GM18517 (cell line): Measurements from ENCODE around the gene NUAK2.

Source experiments
- ATAC-seq: cut with Tn5 transposase; IDR thresholded peaks from one replicate; pipeline ENCODE4 v1.9.1; 2021; ENCODE audit warnings: mild to moderate bottlenecking, moderate library complexity; ENCODE audit not compliant: unreplicated experiment

NUAK2 gene

GRCh38 chr1:205258719-205259118 lies 62.8 kb downstream of the NUAK2 start:
- no peak for ATAC-seq

DNA sequence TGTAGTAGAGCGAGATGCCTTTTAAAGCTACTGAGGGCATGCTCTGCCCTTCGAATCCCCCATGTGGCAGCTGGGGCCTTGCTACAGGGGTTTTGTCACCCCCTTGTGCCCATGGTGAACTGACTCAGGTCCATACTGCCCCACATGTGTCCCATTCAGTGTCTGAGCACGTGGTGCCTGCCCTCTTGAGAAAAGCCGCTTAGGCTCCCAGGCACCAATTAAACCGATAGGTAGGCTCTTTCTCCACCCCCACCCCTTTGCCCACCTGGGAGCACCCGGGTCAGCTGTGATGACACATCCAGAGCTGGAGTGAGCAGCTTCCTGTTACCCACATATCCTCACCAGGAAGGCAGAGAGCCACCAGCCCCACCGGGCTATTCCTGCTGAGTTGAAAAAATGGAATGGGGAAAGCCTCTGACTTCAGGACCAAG lies 63.3 kb downstream of the NUAK2 start:
- no peak for ATAC-seq

- no peak for ATAC-seq
These were observed 63.8 kb downstream of the NUAK2 start for GRCh38 chr1:205257735-205258134.

- no peak for ATAC-seq
These were observed 64.5 kb downstream of the NUAK2 start for GRCh38 chr1:205256951-205257625.

GRCh38 chr1:205255941-205256780 lies 65.4 kb downstream of the NUAK2 start:
- no peak for ATAC-seq
